IMR-90 (cell line): ENCODE measurements around the gene RNF144B. TPM values are rescaled to one million over a fixed set of nuclear protein-coding genes. Genes with fewer than 3 reads are reported as not detected.

Experiments
- ATAC-seq: fragments of 200-7000 bp; cut with Tn5 transposase; 2 replicates; pipeline ENCODE4 v1.9.1; 2020; ENCODE audit warnings: low read depth, mild to moderate bottlenecking, moderate library complexity
- BruUV-seq: library from RNA; stranded (reverse); fragments of 400-500 nt; replicated peaks from 2 replicates; lab custom pipeline; 2021; lab: Mats Ljungman, UMichigan
- CTCF ChIA-PET: fragments of 300-600 bp; formaldehyde crosslinking; extraction: SDS; loops from one replicate; lab custom pipeline; 2021; ENCODE audit warnings: antibody characterized with exemption; lab: Yijun Ruan, JAX
- POLR2A ChIA-PET: fragments of 300-600 bp; sonication (Branson Sonifier 250); formaldehyde crosslinking; loops from one replicate; lab custom pipeline; 2022; ENCODE audit warnings: antibody characterized with exemption; ENCODE audit not compliant: unreplicated experiment; lab: Charles Lee
- DNase-seq: peaks from one replicate; pipeline ENCODE4 v3.0.0; 2013
- H2AFZ ChIP-seq: replicated peaks from 2 replicates; pipeline ENCODE3; 2013; ENCODE audit warnings: low read length, mild to moderate bottlenecking; ENCODE audit not compliant: poor library complexity
- H2AK5ac ChIP-seq: 2 replicates; pipeline ENCODE4 v1.6.1; 2013; ENCODE audit warnings: low read depth, low read length, inconsistent platforms
- H2AK9ac ChIP-seq: replicated peaks from 2 replicates; pipeline ENCODE3; 2013; ENCODE audit warnings: mild to moderate bottlenecking, low read depth, low read length, moderate library complexity; ENCODE audit not compliant: poor library complexity
- H2BK120ac ChIP-seq: 2 replicates; pipeline ENCODE4 v1.6.1; 2013; ENCODE audit warnings: low read depth, low read length, inconsistent platforms
- H2BK15ac ChIP-seq: 3 replicates; pipeline ENCODE4 v1.6.1; 2013; ENCODE audit warnings: low read depth, low read length, inconsistent platforms
- H2BK20ac ChIP-seq: 2 replicates; pipeline ENCODE4 v1.6.1; 2013; ENCODE audit warnings: low read depth, mild to moderate bottlenecking, inconsistent platforms, low read length, moderate library complexity
- H2BK5ac ChIP-seq: 2 replicates; pipeline ENCODE4 v1.6.1; 2013; ENCODE audit warnings: mild to moderate bottlenecking, low read depth, low read length, inconsistent platforms; ENCODE audit not compliant: poor library complexity, severe bottlenecking
- H3K14ac ChIP-seq: replicated peaks from 2 replicates; pipeline ENCODE4 v1.6.1; 2013; ENCODE audit warnings: low read depth, low read length, inconsistent platforms
- H3K18ac ChIP-seq: 2 replicates; pipeline ENCODE4 v1.6.1; 2013; ENCODE audit warnings: low read depth, low read length, control low read depth
- H3K23ac ChIP-seq: 2 replicates; pipeline ENCODE4 v1.6.1; 2013; ENCODE audit warnings: low read depth, low read length, inconsistent platforms
- H3K27ac ChIP-seq: 2 replicates; pipeline ENCODE4 v1.5.1; 2013; ENCODE audit warnings: mild to moderate bottlenecking, control low read depth, low read length; ENCODE audit not compliant: insufficient read depth
- H3K27me3 ChIP-seq: 2 replicates; pipeline ENCODE4 v1.6.1; 2013; ENCODE audit warnings: low read length; ENCODE audit not compliant: control insufficient read depth, insufficient read depth
- H3K36me3 ChIP-seq: 2 replicates; pipeline ENCODE4 v1.6.1; 2013; ENCODE audit warnings: low read length, mixed read lengths; ENCODE audit not compliant: control insufficient read depth, insufficient read depth
- H3K4ac ChIP-seq: 2 replicates; pipeline ENCODE4 v1.6.1; 2013; ENCODE audit warnings: low read depth, low read length, inconsistent platforms
- H3K4me1 ChIP-seq: 2 replicates; pipeline ENCODE4 v1.6.1; 2013; ENCODE audit warnings: low read length, mixed read lengths; ENCODE audit not compliant: control insufficient read depth, insufficient read depth
- H3K4me2 ChIP-seq: 2 replicates; pipeline ENCODE4 v1.6.1; 2013; ENCODE audit warnings: low read depth, mild to moderate bottlenecking, control low read depth, low read length, moderate library complexity
- H3K4me3 ChIP-seq: 2 replicates; pipeline ENCODE4 v1.5.1; 2013; ENCODE audit warnings: low read depth, mild to moderate bottlenecking, control low read depth, low read length, moderate library complexity; ENCODE audit not compliant: insufficient read depth
- H3K56ac ChIP-seq: 2 replicates; pipeline ENCODE4 v1.6.1; 2013; ENCODE audit warnings: low read length, inconsistent platforms; ENCODE audit not compliant: insufficient read depth; ENCODE audit errors: extremely low read depth
- H3K79me1 ChIP-seq, 2 experiments: 2 replicates each; pipeline ENCODE4 v1.6.1; 2013; ENCODE audit warnings: low read length in 2 of 2, inconsistent platforms in 1 of 2, low read depth in 1 of 2
- H3K9ac ChIP-seq: 2 replicates; pipeline ENCODE4 v1.6.1; 2013; ENCODE audit warnings: low read depth, low read length, control low read depth
- H3K9me1 ChIP-seq: 2 replicates; pipeline ENCODE4 v1.6.1; 2013; ENCODE audit warnings: low read length, inconsistent platforms; ENCODE audit not compliant: insufficient read depth
- H3K9me3 ChIP-seq: 2 replicates; pipeline ENCODE4 v1.6.1; 2013; ENCODE audit warnings: low read length; ENCODE audit not compliant: control insufficient read depth, insufficient read depth
- H4K20me1 ChIP-seq: 2 replicates; pipeline ENCODE4 v1.6.1; 2013; ENCODE audit warnings: low read length, inconsistent platforms; ENCODE audit not compliant: insufficient read depth
- H4K5ac ChIP-seq: 2 replicates; pipeline ENCODE4 v1.6.1; 2013; ENCODE audit warnings: mild to moderate bottlenecking, low read depth, low read length, control low read depth
- H4K8ac ChIP-seq, 2 experiments: 2 replicates each; pipeline ENCODE4 v1.6.1; 2013; ENCODE audit warnings: low read depth in 2 of 2, low read length in 2 of 2, control low read depth in 1 of 2, inconsistent platforms in 1 of 2
- H4K91ac ChIP-seq: 2 replicates; pipeline ENCODE4 v1.6.1; 2013; ENCODE audit warnings: low read depth, low read length, inconsistent platforms; ENCODE audit not compliant: insufficient read depth
- CEBPB ChIP-seq: IDR thresholded peaks from 2 replicates; pipeline ENCODE4 v1.6.1; 2012; ENCODE audit warnings: low read depth, low read length, improper control_type of control experiment
- CTCF ChIP-seq: conservative IDR thresholded peaks from 2 replicates; pipeline ENCODE4 v1.5.1; 2012; ENCODE audit warnings: mild to moderate bottlenecking, low read depth, low read length, improper control_type of control experiment
- MAZ ChIP-seq: IDR thresholded peaks from 2 replicates; pipeline ENCODE4 v1.6.1; 2012; ENCODE audit warnings: low read depth, mild to moderate bottlenecking, low read length, improper control_type of control experiment, moderate library complexity, borderline replicate concordance
- RCOR1 ChIP-seq: IDR thresholded peaks from 2 replicates; pipeline ENCODE4 v1.6.1; 2012; ENCODE audit warnings: mild to moderate bottlenecking, low read length, improper control_type of control experiment; ENCODE audit not compliant: insufficient replicate concordance
- RFX5 ChIP-seq: IDR thresholded peaks from 2 replicates; pipeline ENCODE4 v1.8.0; 2012; ENCODE audit warnings: low read depth, mild to moderate bottlenecking, low read length, moderate library complexity
- SMC3 ChIP-seq: fragments of 150-350 bp; IDR thresholded peaks from 2 replicates; pipeline ENCODE4 v1.6.1; 2016; ENCODE audit warnings: low read depth, mild to moderate bottlenecking, antibody characterized with exemption, low read length, moderate library complexity
- USF2 ChIP-seq: fragments of 150-350 bp; IDR thresholded peaks from 2 replicates; pipeline ENCODE4 v1.6.1; 2017; ENCODE audit warnings: mild to moderate bottlenecking, antibody characterized with exemption, low read length, low read depth
- WGBS, 2 experiments: methylation state at CpG; one replicate each; pipeline versions ENCODE4 v1.1.5 to v1.1.7; 2013; ENCODE audit warnings: missing lambda C conversion rate in 2 of 2; ENCODE audit not compliant: insufficient read length in 1 of 2; ENCODE audit errors: extremely low coverage in 2 of 2; 5-methylcytosine and 5-hydroxymethylcytosine counted together
- dilution Hi-C: fragments of 300-500 bp; cut with HindIII; formaldehyde crosslinking; loops from one replicate; pipeline ENCODE4 v1.14.3; 2018; ENCODE audit warnings: low sequenced_read_pairs; ENCODE audit not compliant: unreplicated experiment
- in situ Hi-C: fragments of 300-500 bp; cut with MboI; formaldehyde crosslinking; loops from 3 replicates; pipeline ENCODE4 v1.14.3; 2019; ENCODE audit warnings: low sequenced_read_pairs, inconsistent platforms, mixed read lengths
- intact Hi-C: fragments of 100-400 bp; cut with micrococcal nuclease; formaldehyde crosslinking; loops from 2 replicates; pipeline ENCODE4 v1.10.0; 2022
- polyA plus RNA-seq, 3 experiments: library from polyadenylated mRNA; depleted of rRNA; stranded (reverse); fragments of >200 nt; gene quantifications; 2 replicates each; pipeline ENCODE4 v1.2.3, GENCODE V29; 2012; ENCODE audit warnings: low replicate concordance in 1 of 3
- total RNA-seq: library from RNA; depleted of rRNA; stranded (reverse); fragments of >200 nt; gene quantifications from 2 replicates; pipeline ENCODE4 v1.2.3, GENCODE V29; 2012

Gene RNF144B
- total and polyA plus RNA-seq, 2 of the 4 experiments (the other 2 are of a cell fraction), result 0.44 to 2.7 TPM

DNA sequence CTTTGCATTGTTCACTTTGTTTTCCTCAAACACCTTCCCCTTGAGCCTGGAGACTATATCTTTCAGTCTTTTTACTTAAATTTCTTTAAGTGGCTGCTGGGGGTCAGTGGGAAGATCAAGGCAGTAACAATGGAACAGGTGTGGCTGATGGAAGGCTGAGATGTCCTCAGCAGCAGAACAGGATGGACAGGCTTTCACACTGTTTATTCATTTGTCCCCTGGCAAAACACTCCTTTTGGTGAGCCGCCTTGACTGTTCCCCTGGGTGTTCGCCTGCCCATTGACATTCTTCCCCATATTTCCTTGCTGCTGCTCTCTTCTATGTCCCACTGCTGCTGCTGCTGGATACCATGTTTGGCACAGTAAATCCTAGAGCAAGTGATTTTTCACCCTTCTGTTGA is 38.1 kb downstream of the RNF144B start:
- no peaks in the 10 kb centered on the region; a peak in 1 of 4 replicates for H3K79me1 ChIP-seq
- no peak overlapping the region for H4K8ac ChIP-seq
- no peak overlapping the region for H3K9ac ChIP-seq
- no peak overlapping the region for H3K56ac ChIP-seq
- no peaks in the 10 kb centered on the region for H3K9me3 ChIP-seq
- dilution Hi-C loops, result no loop called here
- ATAC-seq (no peak), DNase-seq (no peak)
- no peak overlapping the region for H2BK20ac ChIP-seq
- no peak overlapping the region for H3K27ac ChIP-seq
- no peak overlapping the region for H2BK15ac ChIP-seq
- H3K4me1 ChIP-seq, result no peaks in the 10 kb centered on the region
- no peak overlapping the region for H3K23ac ChIP-seq
- peaks cover 2% of the 10 kb centered on the region; the same call in 1 of the 2 replicates for H3K27me3 ChIP-seq
- TF ChIP-seq RFX5 (no peak), CEBPB (no peak), SMC3 (no peak), MAZ (no peak), CTCF (no peak), RCOR1 (no peak), USF2 (no peak)
- H3K4ac ChIP-seq, result no peak overlapping the region
- POLR2A ChIA-PET, result no interaction called here
- intact Hi-C loops, result no loop called here
- in situ Hi-C loops, result no loop called here
- no peak overlapping the region for H3K18ac ChIP-seq
- H3K4me2 ChIP-seq, result no peak overlapping the region
- H2AFZ ChIP-seq, result no peak overlapping the region
- no peak overlapping the region for H2BK120ac ChIP-seq
- no peaks in the 10 kb centered on the region for H4K20me1 ChIP-seq
- H4K91ac ChIP-seq, result no peak overlapping the region
- 70% methylated on average over 2 of the region's 2 CpGs; no CpG with 5 or more reads in 1 of the 2 experiments for WGBS, 2 experiments
- no peak overlapping the region for H2BK5ac ChIP-seq
- H2AK9ac ChIP-seq, result no peak overlapping the region
- H4K5ac ChIP-seq, result no peak overlapping the region
- CTCF ChIA-PET, result no interaction called here
- no peaks in the 10 kb centered on the region for H3K9me1 ChIP-seq
- H3K36me3 ChIP-seq, result no peaks in the 10 kb centered on the region
- no peak overlapping the region for H2AK5ac ChIP-seq
- no peak overlapping the region for H3K4me3 ChIP-seq
- no peak overlapping the region for H3K14ac ChIP-seq
- BruUV-seq, result no TSS peak
